NCI-H2196 treated with DMSO at 0.1 percent for 48 hours (cell line): ENCODE measurements around the gene ELFN1.

Experiments
- DNase-seq: peaks from one replicate; lab custom pipeline; 2025; ENCODE audit not compliant: unreplicated experiment; lab: John Stamatoyannopoulos, UW

Gene ELFN1

DNA sequence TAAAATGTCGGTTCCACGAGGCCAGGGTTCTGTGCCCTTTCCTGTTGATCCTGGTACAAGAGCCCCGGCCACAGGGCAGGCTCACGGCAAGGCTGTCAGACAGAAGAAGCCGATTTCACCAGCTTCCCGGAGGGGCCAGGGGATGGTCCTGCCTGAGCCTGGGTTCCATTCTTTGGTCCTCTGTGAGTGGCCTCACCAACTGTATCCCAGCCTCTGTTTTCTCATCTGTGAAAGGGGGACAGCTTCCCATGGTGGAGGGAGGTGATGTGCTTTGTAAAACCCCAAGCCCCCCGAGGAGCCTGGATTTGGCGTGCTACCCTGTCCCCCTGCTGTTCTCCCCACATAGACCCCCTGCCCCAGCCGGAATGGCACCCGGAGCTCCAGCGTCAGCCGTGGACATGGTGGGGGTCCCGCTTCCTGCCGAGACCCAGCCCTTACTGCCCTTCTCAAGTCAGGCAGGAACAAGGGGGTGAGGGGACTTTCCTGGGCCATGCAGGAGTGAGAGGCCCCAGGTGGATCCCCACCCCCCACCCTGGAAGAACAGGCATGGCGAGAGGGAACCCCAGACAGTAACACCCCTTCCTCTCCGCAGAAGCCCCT lies 28.3 kb upstream of the ELFN1 start:
- DNase-seq: no peak

DNA sequence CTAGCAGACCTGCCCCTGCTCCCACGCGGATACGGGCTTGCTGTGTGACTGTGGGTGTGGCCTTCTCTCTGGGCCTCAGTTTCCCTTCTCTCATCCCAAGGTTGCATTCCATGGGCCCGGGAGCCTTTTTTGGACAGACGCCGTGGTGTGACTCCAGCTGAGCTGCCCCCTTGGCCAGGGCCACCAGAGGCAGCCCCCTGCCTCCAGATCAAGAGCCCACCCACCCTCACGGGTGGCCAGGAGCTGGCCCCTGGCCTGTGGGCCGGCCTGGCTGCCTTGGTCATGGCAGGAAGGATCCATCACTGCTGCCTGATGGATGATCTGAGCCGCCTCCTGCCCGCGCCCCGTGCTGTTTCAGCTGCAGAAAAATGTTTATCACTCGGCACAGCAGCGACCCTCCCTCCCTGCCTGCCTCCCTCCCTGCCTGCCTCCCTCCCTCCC lies 27.8 kb upstream of the ELFN1 start:
- no peak for DNase-seq

GRCh38 chr7:1643270-1644092 lies 26.6 kb upstream of the ELFN1 start:
- no peak for DNase-seq

GRCh38 chr7:1644341-1645070 lies 25.6 kb upstream of the ELFN1 start:
- no peak for DNase-seq

DNA sequence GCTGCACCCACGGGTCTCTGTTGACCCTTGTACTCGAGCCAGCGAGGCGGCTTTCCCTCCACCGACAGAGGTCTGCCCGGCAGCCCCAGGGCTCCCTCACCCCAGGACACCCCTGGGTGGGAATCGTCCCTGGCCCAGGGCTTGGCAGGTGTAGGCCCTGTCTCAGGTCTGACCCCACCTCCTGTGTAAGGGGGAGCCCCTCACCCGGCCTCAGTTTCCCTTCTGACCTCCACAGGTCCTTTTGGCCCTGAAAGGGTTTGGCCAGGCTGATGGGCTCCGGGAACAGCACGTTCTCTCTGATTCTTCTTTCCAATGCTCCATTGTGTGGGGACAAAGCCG lies 25.0 kb upstream of the ELFN1 start:
- DNase-seq: no peak

DNA sequence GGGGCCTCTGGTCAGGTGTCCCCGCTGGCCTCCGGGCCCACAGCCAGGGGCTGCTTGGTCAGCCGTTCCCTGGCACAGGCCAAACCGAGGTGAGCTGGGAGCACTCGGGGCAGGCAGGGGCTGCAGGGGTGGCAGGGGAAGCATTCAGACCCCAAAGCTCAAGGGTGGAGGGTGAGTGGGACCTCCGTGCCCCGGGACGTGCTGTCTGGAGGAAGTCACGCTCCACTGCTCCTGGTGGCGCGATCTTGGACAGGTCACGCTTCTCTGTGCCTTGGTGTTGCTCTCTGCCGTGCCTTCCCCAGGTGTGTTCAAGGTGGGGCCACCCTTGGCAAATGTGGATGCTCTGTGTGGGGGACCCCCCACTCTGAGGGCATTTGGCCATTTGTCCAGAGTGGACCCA lies 24.6 kb upstream of the ELFN1 start:
- DNase-seq: no peak

GRCh38 chr7:1646391-1646790 lies 23.7 kb upstream of the ELFN1 start:
- no peak for DNase-seq

- no peak for DNase-seq
These were observed 22.9 kb upstream of the ELFN1 start for GRCh38 chr7:1646957-1647891.

GRCh38 chr7:1647961-1648672 lies 22.0 kb upstream of the ELFN1 start:
- no peak for DNase-seq

DNA sequence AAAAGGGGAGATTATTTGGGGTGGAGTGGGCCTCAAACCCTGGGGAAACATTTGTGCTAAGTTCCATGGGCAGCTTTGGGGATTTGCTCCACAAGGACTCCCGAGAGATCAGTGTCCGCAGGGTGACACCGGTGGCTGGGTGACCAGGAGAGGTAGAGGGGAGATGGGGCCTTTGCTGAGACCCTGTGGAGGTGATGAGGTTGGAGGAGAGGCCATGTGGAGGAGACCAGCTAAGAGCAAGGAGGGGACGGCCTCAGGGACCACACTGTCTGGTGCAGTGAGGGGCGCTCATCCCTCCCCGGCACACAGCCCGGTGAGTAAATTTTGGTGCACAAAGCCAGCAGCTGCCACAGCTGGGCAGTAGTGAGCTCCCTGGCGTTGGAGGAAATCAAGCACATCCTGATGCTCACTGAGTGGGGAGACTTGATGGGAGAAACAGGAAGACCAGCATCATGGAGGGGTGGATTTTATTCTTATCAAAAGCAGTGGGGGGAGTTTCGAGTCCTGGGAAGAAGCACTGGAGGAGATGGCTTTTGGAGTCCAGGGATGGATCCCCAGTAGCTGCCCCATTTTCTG lies 20.2 kb upstream of the ELFN1 start:
- no peak for DNase-seq

DNA sequence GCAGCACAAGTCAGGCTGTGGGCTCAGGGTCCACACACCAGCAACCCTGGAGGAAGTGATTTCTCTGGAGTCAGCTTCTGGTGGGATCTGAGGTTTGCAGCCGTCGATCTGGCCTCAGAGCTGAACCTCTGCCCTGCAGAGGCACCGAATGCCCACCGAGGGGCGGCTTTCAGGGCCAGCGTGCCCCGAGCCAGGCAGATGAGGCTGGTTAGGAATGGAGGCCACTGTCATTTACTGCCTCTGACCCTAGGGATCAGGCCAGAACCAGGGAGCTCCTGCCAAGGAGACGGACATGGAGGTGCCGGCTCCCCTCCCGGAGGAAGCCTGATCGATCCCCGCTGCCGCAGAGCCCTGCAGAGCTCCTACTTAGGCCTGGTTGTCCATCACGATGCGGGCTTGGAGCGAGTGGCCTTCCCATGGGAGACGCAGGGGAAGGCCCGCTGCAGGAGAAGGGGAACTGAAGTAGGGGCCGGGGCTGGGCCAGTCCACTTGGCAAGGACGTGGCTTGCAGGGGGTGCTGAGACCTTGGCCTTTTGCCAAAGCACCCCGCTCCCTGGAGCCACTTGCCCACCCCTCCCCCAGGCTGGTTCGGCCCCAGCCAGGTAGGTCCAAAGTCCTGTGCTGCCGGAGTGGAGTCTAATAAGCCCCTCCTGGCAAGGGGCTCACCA lies 19.6 kb upstream of the ELFN1 start:
- no peak for DNase-seq

- DNase-seq: no peak
These were observed 19.0 kb upstream of the ELFN1 start for GRCh38 chr7:1651031-1651446.

GRCh38 chr7:1651891-1652290 lies 18.2 kb upstream of the ELFN1 start:
- no peak for DNase-seq

DNA sequence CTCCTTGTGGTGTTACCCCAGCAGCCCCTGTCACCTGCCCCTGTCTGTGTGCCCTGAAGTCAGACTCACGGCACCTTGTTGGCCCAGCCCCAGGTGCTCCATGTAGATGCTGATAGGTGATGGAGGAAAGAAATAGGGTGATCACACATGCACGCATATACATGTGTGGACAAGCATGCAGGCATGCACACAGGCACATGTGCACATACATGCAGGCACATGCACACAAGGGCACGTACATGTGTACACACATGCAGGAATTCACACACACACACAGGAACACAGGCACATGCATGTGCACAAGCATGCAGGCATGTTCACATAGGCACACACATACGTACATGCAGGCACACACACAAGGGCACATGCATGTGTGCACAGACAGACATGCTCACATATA lies 16.6 kb upstream of the ELFN1 start:
- DNase-seq: no peak

DNA sequence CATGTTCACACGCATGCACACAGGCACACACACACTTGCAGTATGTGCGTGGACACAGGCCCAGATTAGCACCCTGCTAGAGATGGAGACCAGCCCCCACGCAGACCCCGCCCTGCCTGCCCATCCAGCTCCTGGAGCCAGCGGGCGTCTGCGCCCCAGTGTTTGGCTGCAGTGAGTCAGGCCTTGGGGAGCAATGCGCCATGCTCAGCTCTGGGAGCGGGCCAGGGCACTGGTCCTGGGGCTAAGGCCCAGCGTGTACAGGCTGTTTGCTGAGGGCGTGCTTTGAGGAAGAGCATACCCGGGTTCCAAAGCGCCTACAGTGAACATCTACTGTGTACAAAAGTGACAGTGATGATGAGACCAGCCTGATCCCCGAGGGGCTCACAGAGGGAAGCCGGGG lies 16.0 kb upstream of the ELFN1 start:
- DNase-seq: no peak

GRCh38 chr7:1654738-1655475 lies 15.2 kb upstream of the ELFN1 start:
- no peak for DNase-seq

GRCh38 chr7:1659696-1660095 lies 10.4 kb upstream of the ELFN1 start:
- no peak for DNase-seq

DNA sequence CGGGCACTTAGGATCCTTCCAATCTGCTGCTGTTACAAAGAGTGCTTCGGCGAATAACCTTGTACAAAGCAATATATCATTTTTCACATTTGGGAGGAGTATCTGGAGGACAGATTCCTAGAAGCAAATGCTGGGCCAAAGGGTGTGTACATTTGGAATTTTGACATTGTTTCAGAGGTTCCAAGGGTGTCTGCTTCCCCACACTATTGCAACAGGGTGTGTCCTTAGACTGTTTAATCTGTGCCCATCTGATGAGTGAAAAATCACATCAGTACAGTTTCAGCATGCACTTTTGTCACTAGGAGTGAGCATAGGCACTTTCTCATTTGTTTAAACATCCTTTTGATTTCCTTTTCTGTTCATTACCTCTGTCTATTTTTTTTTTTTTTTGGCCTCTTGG lies 8.6 kb upstream of the ELFN1 start:
- DNase-seq: no peak

DNA sequence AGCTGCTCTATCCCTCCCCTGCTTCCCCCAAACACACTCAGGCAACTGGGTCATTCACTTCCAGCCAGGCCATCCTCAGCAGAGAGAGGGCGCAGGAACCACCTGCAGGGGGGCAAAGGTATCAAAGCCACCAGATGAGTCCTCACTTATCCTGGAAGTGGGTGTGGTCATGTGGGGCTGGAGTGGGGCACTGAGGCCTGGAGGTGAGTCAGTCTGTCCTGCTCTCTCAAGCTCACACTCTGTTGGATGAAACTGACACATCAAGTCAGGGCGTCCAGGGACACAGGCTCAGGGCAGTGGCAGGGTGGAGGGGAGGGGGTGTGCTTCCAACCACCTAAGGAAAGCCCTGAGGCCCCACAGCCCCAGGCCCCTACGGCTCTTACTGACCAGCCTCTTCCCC lies 8.0 kb upstream of the ELFN1 start:
- no peak for DNase-seq
